Stimulated activated memory B cell treated with anti-CD40 and anti-IgM and Interleukin-4, amounts not matched to agents 10 μg/mL and 1 μg/mL and 100 μg/mL, for 72 hours (primary cell): ENCODE measurements around the gene AMIGO1.

Experiments
- ATAC-seq: fragments of 150-1000 bp; cut with Tn5 transposase; 2 replicates; pipeline ENCODE4 v1.10.0; 2021
- H3K27ac Mint-ChIP-seq: one replicate; pipeline ENCODE4 v1.8.0; 2022; ENCODE audit warnings: mild to moderate bottlenecking, mixed read lengths
- H3K27me3 Mint-ChIP-seq: one replicate; pipeline ENCODE4 v1.8.0; 2022; ENCODE audit warnings: mixed read lengths
- H3K36me3 Mint-ChIP-seq: one replicate; pipeline ENCODE4 v1.8.0; 2022; ENCODE audit warnings: mixed read lengths
- H3K4me1 Mint-ChIP-seq: one replicate; pipeline ENCODE4 v1.8.0; 2022; ENCODE audit warnings: mixed read lengths
- H3K4me3 Mint-ChIP-seq: one replicate; pipeline ENCODE4 v1.8.0; 2022; ENCODE audit warnings: mild to moderate bottlenecking, moderate library complexity, mixed read lengths
- H3K9me3 Mint-ChIP-seq: one replicate; pipeline ENCODE4 v1.8.0; 2022; ENCODE audit warnings: mixed read lengths

Gene AMIGO1

DNA sequence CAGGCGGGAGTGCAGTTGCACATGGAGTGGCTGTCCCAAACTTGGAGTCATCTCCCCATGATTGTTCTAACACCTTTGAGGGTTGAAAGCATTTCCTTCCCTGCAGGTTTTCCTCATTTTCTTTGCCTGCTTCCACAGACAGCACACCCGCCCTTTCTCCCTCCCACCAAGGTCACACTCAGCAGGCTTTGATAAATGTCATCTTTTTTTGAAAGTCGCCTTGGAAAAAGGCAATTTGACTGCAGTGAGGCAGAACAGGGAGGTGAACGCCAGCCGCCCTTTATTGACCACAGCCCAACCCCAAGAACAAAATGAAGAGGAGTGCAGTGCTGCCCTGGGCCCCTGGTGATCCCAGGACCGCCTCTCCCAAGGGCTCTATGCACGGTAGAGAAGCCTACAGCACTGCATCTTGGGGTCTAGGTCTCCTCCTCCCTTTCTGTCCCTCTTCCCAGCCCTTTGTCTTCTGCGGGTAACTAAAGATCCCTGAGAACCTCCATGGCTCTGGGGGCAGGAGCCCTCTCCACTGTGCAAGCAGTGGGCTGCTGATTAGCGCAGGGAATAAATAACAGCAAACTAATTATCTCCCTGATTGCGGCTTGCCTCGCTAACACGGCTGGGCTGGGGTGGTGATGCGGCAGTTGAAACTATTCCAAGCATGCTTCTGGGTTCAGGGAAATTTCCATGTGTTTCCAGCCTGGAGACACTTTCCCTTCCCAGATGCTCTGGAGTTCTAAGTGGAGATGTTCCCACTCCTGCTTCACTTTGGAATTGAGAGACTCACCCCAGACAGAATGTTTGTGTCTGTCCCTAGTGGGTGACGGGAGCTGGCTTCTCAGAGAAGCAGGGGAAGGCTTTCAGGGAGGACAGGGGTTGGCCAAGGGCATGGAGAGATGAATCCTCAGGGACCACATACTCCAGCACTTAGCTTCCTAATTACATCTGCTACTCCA is 11.8 kb upstream of the AMIGO1 start:
- H3K36me3 Mint-ChIP-seq: no peaks in the 10 kb centered on the region
- H3K4me1 Mint-ChIP-seq: no peaks in the 10 kb centered on the region
- H3K27me3 Mint-ChIP-seq: peaks cover 13% of the 10 kb centered on the region
- ATAC-seq: no peak
- no peak overlapping the region for H3K27ac Mint-ChIP-seq
- H3K4me3 Mint-ChIP-seq: no peak overlapping the region
- H3K9me3 Mint-ChIP-seq: no peaks in the 10 kb centered on the region

DNA sequence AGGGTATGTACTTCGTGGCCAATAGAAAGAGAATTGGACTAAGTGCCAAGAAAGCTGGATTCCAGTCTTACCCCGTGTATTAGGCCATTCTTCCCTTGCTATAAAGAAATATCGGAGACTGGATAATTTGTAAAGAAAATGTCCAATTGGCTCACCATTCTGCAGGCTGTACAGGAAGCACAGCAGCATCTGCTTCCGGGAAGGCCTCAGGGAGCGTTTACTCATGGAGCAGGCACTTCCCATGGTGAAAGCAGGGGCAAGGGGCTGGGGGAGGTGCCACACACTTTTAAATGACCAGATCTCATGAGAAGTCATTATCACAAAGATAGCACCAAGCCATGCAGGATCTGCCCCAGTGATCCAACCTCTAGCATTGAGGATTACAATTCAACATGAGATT is 7.8 kb upstream of the AMIGO1 start:
- Mint-ChIP-seq H3K4me3 (no peak overlapping the region), H3K4me1 (no peaks in the 10 kb centered on the region), H3K27ac (no peak overlapping the region), H3K36me3 (no peaks in the 10 kb centered on the region), H3K9me3 (no peaks in the 10 kb centered on the region), H3K27me3 (peaks cover 8% of the 10 kb centered on the region)
- no peak for ATAC-seq

DNA sequence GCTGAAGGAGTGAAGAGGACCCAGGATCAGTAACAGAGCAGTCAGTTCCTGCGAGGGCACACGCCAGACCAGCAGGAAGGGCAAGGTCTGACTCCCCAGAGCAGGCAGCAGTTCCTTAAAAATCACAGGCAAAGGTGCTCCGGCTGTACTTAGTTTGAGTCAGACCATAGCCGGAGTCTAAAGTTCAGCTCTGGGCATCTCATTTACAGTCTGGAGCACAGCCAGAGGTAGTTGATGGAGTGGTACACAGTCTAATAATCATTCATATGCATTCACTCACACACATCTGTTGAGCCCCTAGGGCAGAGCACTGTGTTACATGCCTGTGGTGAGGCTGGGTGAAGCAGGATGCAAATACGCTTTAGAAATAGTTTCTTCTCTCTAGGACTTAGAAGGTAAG is 7.3 kb upstream of the AMIGO1 start:
- H3K27ac Mint-ChIP-seq: no peak overlapping the region
- no peaks in the 10 kb centered on the region for H3K36me3 Mint-ChIP-seq

DNA sequence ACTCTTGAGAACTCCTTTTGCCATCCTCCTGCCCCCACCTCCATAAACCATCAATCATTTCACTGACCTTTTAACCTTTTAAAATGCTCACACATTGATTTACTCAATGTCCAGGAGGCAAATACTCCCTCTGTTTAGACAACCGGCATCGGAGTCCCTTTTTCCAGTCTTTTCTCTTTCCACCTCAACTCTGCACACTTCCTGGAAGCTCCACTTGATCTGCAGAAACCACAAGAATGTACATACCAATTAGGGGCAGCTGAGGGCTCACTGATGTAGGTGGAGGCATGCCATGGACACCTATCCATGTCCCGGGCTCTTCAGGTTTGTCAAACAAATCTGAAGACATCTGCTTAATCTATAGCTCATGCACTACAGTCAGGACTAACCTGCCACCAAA is 5.3 kb upstream of the AMIGO1 start:
- Mint-ChIP-seq H3K4me1 (peaks cover 7% of the 10 kb centered on the region), H3K4me3 (no peak overlapping the region), H3K9me3 (no peaks in the 10 kb centered on the region), H3K27me3 (peaks cover 26% of the 10 kb centered on the region), H3K27ac (no peak overlapping the region), H3K36me3 (no peaks in the 10 kb centered on the region)
- no peak for ATAC-seq

More for the DNA sequence above, 7.3 kb upstream of the AMIGO1 start:
- ATAC-seq: no peak
- Mint-ChIP-seq H3K4me1 (no peaks in the 10 kb centered on the region), H3K9me3 (no peaks in the 10 kb centered on the region), H3K27me3 (peaks cover 8% of the 10 kb centered on the region), H3K4me3 (no peak overlapping the region)

DNA sequence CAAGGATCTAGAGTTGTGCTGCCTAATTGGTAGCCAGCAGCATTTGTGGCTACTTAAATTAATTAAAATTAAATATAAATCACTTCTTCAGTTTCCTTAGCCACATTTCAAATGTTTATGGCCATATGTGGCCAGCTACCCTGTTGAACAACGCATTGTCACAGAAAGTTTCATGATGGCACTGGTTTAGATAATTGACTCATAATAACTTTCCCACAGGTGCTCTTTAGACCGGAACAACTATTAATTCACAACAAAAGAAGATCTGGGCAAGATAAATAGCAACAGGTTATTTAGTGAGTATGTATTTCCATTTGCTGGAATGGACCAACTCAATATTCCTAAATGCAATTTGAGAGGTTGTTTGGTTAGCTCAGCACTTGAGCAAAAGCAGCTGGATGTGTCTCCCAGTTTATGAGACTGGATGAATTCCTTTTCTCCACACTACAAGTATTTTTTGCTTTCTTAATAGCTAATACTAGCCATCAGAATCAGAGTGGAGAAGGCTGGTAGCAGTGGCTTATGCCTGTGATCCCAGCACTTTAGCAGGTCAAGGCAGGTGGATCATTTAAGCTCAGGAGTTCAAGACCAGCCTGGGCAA is 3.7 kb upstream of the AMIGO1 start:
- Mint-ChIP-seq H3K9me3 (no peaks in the 10 kb centered on the region), H3K36me3 (no peaks in the 10 kb centered on the region), H3K4me1 (peaks cover 20% of the 10 kb centered on the region), H3K27ac (no peak overlapping the region), H3K27me3 (peaks cover 26% of the 10 kb centered on the region), H3K4me3 (no peak overlapping the region)
- no peak for ATAC-seq

DNA sequence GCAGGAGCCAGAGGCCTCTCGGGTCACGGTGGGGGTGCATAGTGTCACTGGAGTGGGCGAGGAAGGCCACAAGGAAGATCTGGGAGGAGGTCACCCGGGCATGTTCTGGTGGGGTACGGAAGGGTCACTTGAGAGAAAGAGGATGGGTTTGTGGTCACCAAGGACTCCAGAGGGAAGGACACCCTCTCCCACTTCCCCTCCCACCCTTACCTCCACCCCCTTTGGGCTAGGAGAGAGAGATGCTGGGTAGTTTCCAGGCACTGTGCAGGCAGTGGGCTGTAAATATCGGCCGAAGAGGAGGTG is 703 bp downstream of the AMIGO1 start:
- no peak for ATAC-seq
- Mint-ChIP-seq H3K27ac (peak overlapping the region; percentile 70), H3K4me3 (peak overlapping the region; percentile 89), H3K27me3 (peaks cover 26% of the 10 kb centered on the region), H3K36me3 (no peaks in the 10 kb centered on the region), H3K9me3 (no peaks in the 10 kb centered on the region), H3K4me1 (peaks cover 22% of the 10 kb centered on the region)

DNA sequence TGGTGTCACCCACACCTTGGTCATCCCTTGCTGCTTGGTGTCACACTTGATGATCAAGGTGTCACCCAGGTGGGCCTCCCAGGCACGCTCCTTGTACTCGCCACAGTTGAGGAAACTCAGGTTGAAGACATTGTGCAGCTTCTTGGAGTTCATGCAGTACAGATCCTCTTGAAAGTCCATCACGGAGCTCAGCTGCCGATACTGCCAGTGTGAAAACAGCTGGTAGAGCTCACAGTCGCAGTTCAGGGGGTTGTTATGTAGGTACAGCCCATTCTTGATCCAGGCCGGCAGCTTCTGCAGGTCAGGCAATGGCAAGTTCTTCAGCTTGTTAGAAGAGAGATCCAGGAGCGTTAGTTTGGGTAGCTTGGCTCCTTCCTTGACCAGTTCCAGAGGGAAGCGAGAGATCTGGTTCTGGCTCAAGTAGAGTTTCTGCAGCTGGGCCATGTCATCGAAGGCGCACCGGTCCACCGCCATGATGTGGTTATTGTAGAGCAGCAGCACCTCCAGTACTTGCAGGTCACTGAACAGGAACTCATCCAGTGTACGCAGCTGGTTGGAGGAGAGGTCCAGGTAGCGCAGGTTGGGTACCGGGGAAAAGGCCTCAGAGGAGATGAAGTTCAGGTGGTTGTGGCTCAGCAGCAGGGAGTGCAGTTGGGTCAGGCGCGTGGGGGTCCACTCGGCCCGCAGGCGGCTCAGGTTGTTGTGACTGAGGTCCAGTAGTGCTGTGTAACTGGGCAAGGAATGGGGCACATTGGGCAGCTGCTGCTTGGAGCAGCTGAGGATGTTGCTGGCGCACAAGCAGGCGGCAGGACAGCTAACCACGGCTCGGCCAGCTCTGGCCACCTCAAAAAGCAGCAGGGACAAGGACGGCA is 1.3 kb downstream of the AMIGO1 start:
- no peak for ATAC-seq
- Mint-ChIP-seq H3K27ac (peak overlapping the region; percentile 70), H3K9me3 (no peaks in the 10 kb centered on the region), H3K36me3 (no peaks in the 10 kb centered on the region), H3K4me1 (peaks cover 22% of the 10 kb centered on the region), H3K27me3 (peaks cover 26% of the 10 kb centered on the region), H3K4me3 (peak overlapping the region; percentile 89)

DNA sequence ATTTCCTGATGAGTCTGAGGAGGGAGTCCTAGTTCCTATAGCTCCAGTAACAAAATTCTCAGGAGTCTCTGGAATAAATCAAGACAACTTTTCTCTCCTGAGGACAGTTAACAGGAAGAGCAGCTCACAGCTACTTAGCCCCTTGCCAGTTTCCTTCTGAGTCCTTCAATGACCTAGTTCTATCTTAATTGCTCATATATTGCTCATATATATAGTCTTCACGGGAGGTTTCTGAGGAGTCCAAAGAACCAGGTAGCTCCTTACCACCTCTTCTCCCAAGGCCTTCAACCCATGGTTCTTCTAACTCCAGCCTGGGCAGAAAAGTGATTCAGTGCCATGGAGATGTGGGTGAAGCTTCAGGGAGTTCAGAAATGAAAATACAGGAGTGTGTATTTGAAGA is 4.6 kb downstream of the AMIGO1 start:
- H3K4me3 Mint-ChIP-seq: no peak overlapping the region
- H3K27ac Mint-ChIP-seq: no peak overlapping the region
- no peaks in the 10 kb centered on the region for H3K9me3 Mint-ChIP-seq
- H3K36me3 Mint-ChIP-seq: peaks cover 2% of the 10 kb centered on the region
- H3K4me1 Mint-ChIP-seq: peaks cover 25% of the 10 kb centered on the region
- H3K27me3 Mint-ChIP-seq: peaks cover under 1% of the 10 kb centered on the region
- no peak for ATAC-seq

DNA sequence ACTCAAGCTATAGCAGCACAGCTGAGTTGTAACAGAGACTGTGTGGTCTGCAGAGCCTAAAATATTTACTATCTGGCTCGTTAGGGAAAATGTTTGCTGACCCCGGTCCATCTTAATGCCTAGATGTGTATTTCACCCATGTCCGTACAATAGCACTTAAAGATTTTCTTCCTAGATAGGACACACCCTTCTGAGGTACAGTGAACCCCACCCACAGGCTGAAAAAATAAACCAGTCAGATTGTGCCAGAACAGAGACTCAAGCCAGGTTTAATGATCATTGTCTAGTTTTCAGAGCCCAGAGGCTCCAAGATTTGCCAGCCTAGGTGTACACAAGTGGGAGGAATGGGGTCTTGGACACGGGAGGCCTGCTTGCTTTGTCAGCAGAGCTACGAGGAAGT is 5.6 kb downstream of the AMIGO1 start:
- H3K4me1 Mint-ChIP-seq: peaks cover 27% of the 10 kb centered on the region
- no peak overlapping the region for H3K4me3 Mint-ChIP-seq
- peaks cover 8% of the 10 kb centered on the region for H3K36me3 Mint-ChIP-seq
- no peaks in the 10 kb centered on the region for H3K9me3 Mint-ChIP-seq
- H3K27ac Mint-ChIP-seq: no peak overlapping the region
- H3K27me3 Mint-ChIP-seq: no peaks in the 10 kb centered on the region
- no peak for ATAC-seq

DNA sequence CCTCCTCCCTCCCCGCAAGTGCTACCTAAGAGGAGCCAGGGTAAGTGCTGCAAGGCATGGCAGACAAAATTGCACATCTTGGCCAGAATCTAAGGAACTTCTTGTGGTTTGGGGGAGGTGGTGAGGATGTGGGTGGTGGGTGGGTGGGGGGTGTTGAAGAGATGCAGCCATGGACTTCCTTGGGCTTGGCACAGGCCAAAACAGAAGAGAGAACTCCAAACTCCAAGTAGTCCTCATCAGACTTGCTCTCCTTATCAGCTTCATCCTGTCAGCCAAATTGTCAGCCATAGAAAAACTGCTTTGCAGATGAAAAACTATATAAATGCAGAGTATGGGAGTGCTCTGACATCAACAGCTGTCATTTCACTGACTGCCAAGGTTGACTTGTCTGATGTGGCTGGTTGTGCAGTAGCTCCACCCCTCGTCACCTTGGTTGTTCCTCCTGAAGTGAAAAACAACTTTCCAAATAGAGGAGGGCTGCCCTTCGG is 7.1 kb downstream of the AMIGO1 start:
- Mint-ChIP-seq H3K4me3 (no peak overlapping the region), H3K27me3 (no peaks in the 10 kb centered on the region), H3K36me3 (peaks cover 10% of the 10 kb centered on the region), H3K27ac (no peak overlapping the region), H3K4me1 (peaks cover 30% of the 10 kb centered on the region), H3K9me3 (no peaks in the 10 kb centered on the region)
- no peak for ATAC-seq

DNA sequence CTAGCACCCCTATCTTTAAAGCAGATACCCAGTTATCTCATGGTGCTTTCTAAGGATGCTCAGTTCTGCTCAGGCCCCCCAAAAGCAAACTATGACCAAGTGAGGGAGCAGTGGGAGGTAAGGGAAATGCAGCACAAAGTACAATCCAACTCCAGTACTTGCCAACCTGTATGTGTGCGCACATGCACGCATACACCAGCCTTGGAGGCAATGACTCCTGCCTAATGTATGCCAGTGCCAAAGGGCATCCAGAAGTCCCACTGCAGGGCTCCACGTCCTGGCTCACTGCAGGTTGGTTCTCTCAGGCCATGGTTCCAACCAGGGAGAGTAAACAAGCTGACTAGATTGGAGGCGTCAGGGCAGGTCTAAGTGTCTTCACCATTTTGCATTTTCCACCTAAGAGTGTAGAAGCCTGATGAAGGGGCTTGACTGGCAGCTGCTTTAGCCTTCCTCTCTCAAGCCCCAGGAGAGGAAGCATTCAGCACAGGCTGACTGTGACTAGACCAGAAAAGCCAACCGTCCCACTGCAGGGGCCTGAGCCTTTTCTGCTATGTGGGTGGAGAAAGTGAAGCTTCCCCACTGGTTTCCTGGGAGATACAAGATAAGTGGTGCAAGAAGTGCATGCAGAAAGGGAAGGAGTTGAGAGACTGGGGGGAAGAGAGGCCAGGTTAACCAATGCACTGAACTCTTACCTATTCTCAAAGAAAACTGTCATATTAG is 7.7 kb downstream of the AMIGO1 start:
- no peak for ATAC-seq

DNA sequence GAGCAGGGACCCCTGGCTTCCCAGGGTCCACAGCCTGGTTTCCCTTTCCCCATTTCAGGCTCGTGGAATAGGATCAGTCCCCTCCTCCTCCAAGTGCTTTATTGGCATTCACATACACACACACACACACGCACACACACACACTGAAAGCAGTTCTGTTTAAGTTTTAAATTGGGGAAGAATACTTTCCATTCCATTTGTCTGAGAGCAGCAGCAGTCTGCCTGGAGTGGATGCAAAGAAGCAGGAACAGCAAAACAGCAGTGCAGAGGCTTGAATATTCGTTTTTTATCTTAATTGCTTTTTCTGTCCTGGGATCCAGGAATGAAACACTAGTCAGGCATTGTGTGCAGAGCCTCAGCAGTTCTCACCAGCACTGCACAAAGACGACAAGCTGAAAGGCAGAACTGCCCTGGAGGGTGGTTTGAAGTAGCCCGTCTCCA is 8.6 kb downstream of the AMIGO1 start:
- ATAC-seq: no peak
- no peaks in the 10 kb centered on the region for H3K9me3 Mint-ChIP-seq
- H3K27ac Mint-ChIP-seq: no peak overlapping the region
- no peak overlapping the region for H3K4me3 Mint-ChIP-seq
- peaks cover 41% of the 10 kb centered on the region for H3K4me1 Mint-ChIP-seq
- H3K27me3 Mint-ChIP-seq: no peaks in the 10 kb centered on the region
- peaks cover 19% of the 10 kb centered on the region for H3K36me3 Mint-ChIP-seq

More for the DNA sequence above, 7.7 kb downstream of the AMIGO1 start:
- no peaks in the 10 kb centered on the region for H3K9me3 Mint-ChIP-seq
- H3K36me3 Mint-ChIP-seq: peaks cover 12% of the 10 kb centered on the region
- peaks cover 33% of the 10 kb centered on the region for H3K4me1 Mint-ChIP-seq
- no peak overlapping the region for H3K4me3 Mint-ChIP-seq
- H3K27ac Mint-ChIP-seq: no peak overlapping the region
- H3K27me3 Mint-ChIP-seq: no peaks in the 10 kb centered on the region

DNA sequence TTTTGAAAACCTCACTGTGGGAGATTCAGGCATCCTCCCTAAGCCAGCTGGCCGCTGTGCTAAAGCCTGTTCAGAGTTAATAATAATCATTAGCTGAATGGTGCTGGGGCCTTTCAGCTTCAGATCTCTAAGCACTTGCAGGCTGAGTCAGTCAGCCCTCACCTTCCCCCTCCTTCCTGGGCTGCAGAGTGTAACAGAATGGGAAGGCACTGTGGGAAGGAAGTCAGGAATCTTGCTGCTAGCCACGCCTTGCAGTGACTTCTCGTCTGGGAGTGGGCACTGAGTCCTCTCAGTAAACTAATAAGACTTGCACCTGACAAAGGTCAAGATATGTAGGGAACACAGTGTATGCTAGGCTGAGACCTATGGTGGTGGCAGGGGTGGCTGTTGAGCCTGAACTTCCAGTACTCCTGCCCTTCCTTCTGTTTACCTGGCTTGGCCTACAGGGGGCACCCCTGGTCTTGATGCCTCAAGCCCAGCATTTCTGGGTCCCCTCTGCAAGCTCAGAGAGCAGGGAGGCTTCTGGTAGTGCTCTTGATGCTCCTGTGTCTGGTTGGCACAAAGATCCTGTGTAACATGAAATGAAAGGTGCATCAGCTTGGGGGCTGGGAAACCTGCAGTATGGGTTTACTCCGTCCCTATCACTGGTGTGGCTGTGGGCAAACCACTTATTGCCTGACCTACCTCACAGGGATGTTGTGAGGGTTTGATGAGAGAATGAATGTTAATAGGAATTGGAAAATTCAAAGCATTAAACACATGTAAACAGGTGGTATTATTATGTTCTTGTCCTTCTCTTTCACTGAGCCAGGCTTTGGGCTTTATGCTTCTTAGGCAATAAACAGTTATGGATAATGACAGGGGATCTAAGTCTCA is 9.6 kb downstream of the AMIGO1 start:
- H3K36me3 Mint-ChIP-seq: peaks cover 23% of the 10 kb centered on the region
- peaks cover 52% of the 10 kb centered on the region for H3K4me1 Mint-ChIP-seq
- H3K4me3 Mint-ChIP-seq: no peak overlapping the region
- H3K27me3 Mint-ChIP-seq: no peaks in the 10 kb centered on the region
- H3K9me3 Mint-ChIP-seq: no peaks in the 10 kb centered on the region
- H3K27ac Mint-ChIP-seq: no peak overlapping the region
- no peak for ATAC-seq

DNA sequence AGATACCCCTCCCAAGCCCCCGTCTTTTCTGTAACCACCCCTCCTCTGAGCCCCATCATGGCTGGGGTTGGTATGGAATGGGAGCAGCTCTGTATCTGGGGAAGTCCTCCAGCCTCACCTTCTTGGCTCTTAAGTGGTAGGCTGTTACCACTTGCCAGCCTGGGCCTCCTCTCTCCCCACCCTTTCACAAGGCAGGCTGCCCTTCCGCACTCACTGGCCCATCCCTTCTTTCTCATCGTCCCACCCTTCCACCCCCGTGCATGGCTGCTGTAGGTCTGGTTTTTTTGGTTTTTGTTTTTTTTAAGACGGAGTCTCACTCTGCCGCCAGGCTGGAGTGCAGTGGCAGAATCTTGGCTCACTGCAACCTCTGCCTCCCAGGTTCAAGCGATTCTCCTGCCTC is 10.4 kb downstream of the AMIGO1 start:
- H3K36me3 Mint-ChIP-seq: peaks cover 23% of the 10 kb centered on the region
- H3K4me3 Mint-ChIP-seq: no peak overlapping the region
- H3K9me3 Mint-ChIP-seq: no peaks in the 10 kb centered on the region
- H3K27ac Mint-ChIP-seq: no peak overlapping the region
- no peaks in the 10 kb centered on the region for H3K27me3 Mint-ChIP-seq
- no peak for ATAC-seq
- H3K4me1 Mint-ChIP-seq: peaks cover 58% of the 10 kb centered on the region
